BE2C (cell line): ENCODE data around the gene ERICH6.

ENCODE experiments used
- DNase-seq: peaks from one replicate; pipeline ENCODE4 v3.0.0-alpha.2; 2020
- H3K27me3 ChIP-seq: fragments of 250-450 bp; sonication (Bioruptor Pico); 2 replicates; pipeline ENCODE4 v1.5.1; 2020; ENCODE audit warnings: mild to moderate bottlenecking
- H3K36me3 ChIP-seq: fragments of 250-450 bp; sonication (Bioruptor Pico); 2 replicates; pipeline ENCODE4 v1.5.1; 2020; ENCODE audit warnings: mild to moderate bottlenecking
- H3K4me1 ChIP-seq: fragments of 250-450 bp; sonication (Bioruptor Pico); 2 replicates; pipeline ENCODE4 v1.5.1; 2020
- H3K4me3 ChIP-seq: 2 replicates; pipeline ENCODE4 v1.5.1; 2011; ENCODE audit warnings: low read depth, low read length
- H3K9me3 ChIP-seq: fragments of 250-450 bp; sonication (Bioruptor Pico); 2 replicates; pipeline ENCODE4 v1.5.1; 2020
- CTCF ChIP-seq: IDR thresholded peaks from 2 replicates; pipeline ENCODE4 v1.5.1; 2012; ENCODE audit warnings: mild to moderate bottlenecking, low read depth, low read length

ERICH6 gene

GRCh38 chr3:150733936-150734794, 30.4 kb upstream of the ERICH6 start:
- Histone ChIP-seq H3K4me3 (no peak overlapping the region), H3K27me3 (no peaks in the 10 kb centered on the region), H3K36me3 (no peaks in the 10 kb centered on the region), H3K4me1 (peaks cover 10% of the 10 kb centered on the region), H3K9me3 (no peaks in the 10 kb centered on the region)
- no peak for DNase-seq
- TF ChIP-seq CTCF, result no peak

- Histone ChIP-seq H3K9me3 (no peaks in the 10 kb centered on the region), H3K4me1 (peaks cover 10% of the 10 kb centered on the region), H3K4me3 (no peak overlapping the region), H3K27me3 (no peaks in the 10 kb centered on the region), H3K36me3 (no peaks in the 10 kb centered on the region)
- peak; percentile 48 for DNase-seq
- TF ChIP-seq CTCF, result no peak; the same call in 1 of the 2 replicates
Measured at GRCh38 chr3:150733373-150733935, 29.7 kb upstream of the ERICH6 start.

- no peaks in the 10 kb centered on the region; the same call in 1 of the 2 replicates for H3K4me1 ChIP-seq
- no peaks in the 10 kb centered on the region for H3K9me3 ChIP-seq
- H3K27me3 ChIP-seq, result no peaks in the 10 kb centered on the region
- H3K4me3 ChIP-seq, result no peak overlapping the region
- DNase-seq, result no peak
- no peaks in the 10 kb centered on the region for H3K36me3 ChIP-seq
- no peak for TF ChIP-seq CTCF
Measured at GRCh38 chr3:150729682-150730360, 26.1 kb upstream of the ERICH6 start.

GRCh38 chr3:150727653-150728502, 24.2 kb upstream of the ERICH6 start:
- no peaks in the 10 kb centered on the region for H3K27me3 ChIP-seq
- peaks cover 2% of the 10 kb centered on the region; the same call in 1 of the 2 replicates for H3K4me1 ChIP-seq
- DNase-seq, result no peak
- TF ChIP-seq CTCF, result no peak
- no peaks in the 10 kb centered on the region for H3K9me3 ChIP-seq
- no peaks in the 10 kb centered on the region for H3K36me3 ChIP-seq
- no peak overlapping the region for H3K4me3 ChIP-seq

- no peak for TF ChIP-seq CTCF
- no peaks in the 10 kb centered on the region for H3K27me3 ChIP-seq
- H3K9me3 ChIP-seq, result no peaks in the 10 kb centered on the region
- no peak for DNase-seq
- H3K4me1 ChIP-seq, result peaks cover 2% of the 10 kb centered on the region; the same call in 1 of the 2 replicates
- H3K4me3 ChIP-seq, result no peak overlapping the region
- no peaks in the 10 kb centered on the region for H3K36me3 ChIP-seq
Measured at GRCh38 chr3:150725548-150725947, 21.8 kb upstream of the ERICH6 start.
